HepG2 (cell line): ENCODE results near the gene SPAG9. TPM values are rescaled to one million over a fixed set of nuclear protein-coding genes. Genes with fewer than 3 reads are reported as not detected.

Source experiments
- SMAD3 ChIP-seq: sonication (generic); formaldehyde crosslinking; IDR thresholded peaks from 2 replicates; pipeline ENCODE4 v1.4.0; 2020; ENCODE audit warnings: missing genetic modification reagents
- ZNF292 ChIP-seq: sonication (generic); formaldehyde crosslinking; IDR thresholded peaks from 2 replicates; pipeline ENCODE4 v1.8.1; 2022; ENCODE audit warnings: mild to moderate bottlenecking, low read depth, missing genetic modification reagents, borderline replicate concordance
- polyA plus RNA-seq, 8 experiments: library from polyadenylated mRNA; depleted of rRNA in 3 of 8; stranded (reverse) in 7 of 8; unstranded in 1 of 8; fragments of >200 nt; fragmentation: Illumina TruSeq in 4 of 8; extraction: Trizol in 4 of 8; gene quantifications; 2 replicates each; pipeline versions ENCODE4 v1.2.1 to v1.2.3, GENCODE V29; 2011 to 2016; ENCODE audit warnings: low read depth in 4 of 8, missing spikeins in 1 of 8, mixed read lengths in 1 of 8; ENCODE audit not compliant: insufficient read depth in 1 of 8
- total RNA-seq, 5 experiments: library from RNA; depleted of rRNA; stranded (reverse); fragments of >200 nt; fragmentation: Illumina TruSeq; extraction: Trizol; gene quantifications; 2 replicates each; pipeline ENCODE4 v1.2.3, GENCODE V29; 2016; ENCODE audit warnings: low read depth in 1 of 5
- TF ChIP-seq, protein P1 (sequence below): sonication (generic); formaldehyde crosslinking; IDR thresholded peaks from 2 replicates; pipeline ENCODE4 v1.4.0; 2020; ENCODE audit warnings: mild to moderate bottlenecking, missing genetic modification reagents, borderline replicate concordance
- TF ChIP-seq, protein P2 (sequence below): sonication (generic); formaldehyde crosslinking; IDR thresholded peaks from 2 replicates; pipeline ENCODE4 v1.4.0; 2020; ENCODE audit warnings: missing genetic modification reagents, borderline replicate concordance
- TF ChIP-seq, protein P3 (sequence below): sonication (generic); formaldehyde crosslinking; IDR thresholded peaks from 2 replicates; pipeline ENCODE4 v1.4.0; 2020; ENCODE audit warnings: mild to moderate bottlenecking, missing genetic modification reagents
- TF ChIP-seq, protein P4 (sequence below): sonication (generic); formaldehyde crosslinking; IDR thresholded peaks from 2 replicates; pipeline ENCODE4 v1.8.1; 2023; ENCODE audit warnings: mild to moderate bottlenecking, missing genetic modification reagents

The SPAG9 gene
- total and polyA plus RNA-seq, 2 of the 13 experiments (the other 11 are each of a cell fraction or from before 2014, with no cell fraction given), result 43.2 to 78.6 TPM

DNA sequence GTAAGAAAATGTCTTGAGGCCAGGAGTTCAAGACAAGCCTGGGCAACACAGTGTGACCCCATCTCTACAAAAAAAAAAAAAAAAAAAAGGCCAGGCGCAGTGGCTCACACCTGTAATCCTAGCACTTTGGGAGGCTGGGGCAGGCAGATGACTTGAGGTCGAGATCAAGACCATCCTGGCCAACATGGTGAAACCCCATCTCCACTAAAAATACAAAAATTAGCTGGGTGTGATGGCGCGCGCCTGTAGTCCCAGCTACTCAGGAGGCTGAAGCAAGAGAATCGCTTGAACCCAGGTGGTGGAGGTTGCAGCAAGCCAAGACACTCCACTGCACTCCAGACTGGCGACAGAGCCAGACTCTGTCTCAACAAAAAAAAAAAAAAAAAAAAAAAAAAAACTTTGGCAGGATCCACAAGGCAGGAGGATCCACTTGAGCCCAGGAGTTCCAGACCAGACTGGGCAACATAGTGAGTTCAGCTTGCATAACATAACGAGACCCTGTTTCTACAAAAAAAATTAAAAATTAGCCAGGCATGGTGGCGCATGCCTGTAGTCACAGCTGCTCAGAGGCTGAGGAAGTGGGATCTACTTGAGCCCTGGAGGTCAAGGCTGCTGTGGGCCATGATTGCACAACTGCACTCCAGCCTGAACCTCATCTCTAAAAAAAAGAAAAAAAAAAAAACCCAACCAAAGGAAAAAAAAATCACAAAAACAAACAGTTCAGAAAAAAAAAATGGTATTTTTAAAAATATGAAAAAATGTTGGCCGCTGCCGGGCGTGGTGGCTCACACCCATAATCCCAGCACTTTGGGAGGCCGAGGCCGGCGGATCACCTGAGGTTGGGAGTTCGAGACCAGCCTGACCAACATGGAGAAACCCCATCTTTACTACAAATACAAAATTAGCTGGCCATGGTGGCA, 8.1 kb downstream of the SPAG9 start (continued):
- peak; percentile 79; the same call in 1 of the 2 replicates for TF ChIP-seq SMAD3
- peak; percentile 65; the same call in 1 of the 2 replicates for TF ChIP-seq ZNF292 (CRISPR knock-in tag)
- TF ChIP-seq, protein P1, sequence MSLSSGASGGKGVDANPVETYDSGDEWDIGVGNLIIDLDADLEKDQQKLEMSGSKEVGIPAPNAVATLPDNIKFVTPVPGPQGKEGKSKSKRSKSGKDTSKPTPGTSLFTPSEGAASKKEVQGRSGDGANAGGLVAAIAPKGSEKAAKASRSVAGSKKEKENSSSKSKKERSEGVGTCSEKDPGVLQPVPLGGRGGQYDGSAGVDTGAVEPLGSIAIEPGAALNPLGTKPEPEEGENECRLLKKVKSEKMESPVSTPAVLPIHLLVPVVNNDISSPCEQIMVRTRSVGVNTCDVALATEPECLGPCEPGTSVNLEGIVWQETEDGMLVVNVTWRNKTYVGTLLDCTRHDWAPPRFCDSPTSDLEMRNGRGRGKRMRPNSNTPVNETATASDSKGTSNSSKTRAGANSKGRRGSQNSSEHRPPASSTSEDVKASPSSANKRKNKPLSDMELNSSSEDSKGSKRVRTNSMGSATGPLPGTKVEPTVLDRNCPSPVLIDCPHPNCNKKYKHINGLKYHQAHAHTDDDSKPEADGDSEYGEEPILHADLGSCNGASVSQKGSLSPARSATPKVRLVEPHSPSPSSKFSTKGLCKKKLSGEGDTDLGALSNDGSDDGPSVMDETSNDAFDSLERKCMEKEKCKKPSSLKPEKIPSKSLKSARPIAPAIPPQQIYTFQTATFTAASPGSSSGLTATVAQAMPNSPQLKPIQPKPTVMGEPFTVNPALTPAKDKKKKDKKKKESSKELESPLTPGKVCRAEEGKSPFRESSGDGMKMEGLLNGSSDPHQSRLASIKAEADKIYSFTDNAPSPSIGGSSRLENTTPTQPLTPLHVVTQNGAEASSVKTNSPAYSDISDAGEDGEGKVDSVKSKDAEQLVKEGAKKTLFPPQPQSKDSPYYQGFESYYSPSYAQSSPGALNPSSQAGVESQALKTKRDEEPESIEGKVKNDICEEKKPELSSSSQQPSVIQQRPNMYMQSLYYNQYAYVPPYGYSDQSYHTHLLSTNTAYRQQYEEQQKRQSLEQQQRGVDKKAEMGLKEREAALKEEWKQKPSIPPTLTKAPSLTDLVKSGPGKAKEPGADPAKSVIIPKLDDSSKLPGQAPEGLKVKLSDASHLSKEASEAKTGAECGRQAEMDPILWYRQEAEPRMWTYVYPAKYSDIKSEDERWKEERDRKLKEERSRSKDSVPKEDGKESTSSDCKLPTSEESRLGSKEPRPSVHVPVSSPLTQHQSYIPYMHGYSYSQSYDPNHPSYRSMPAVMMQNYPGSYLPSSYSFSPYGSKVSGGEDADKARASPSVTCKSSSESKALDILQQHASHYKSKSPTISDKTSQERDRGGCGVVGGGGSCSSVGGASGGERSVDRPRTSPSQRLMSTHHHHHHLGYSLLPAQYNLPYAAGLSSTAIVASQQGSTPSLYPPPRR (CRISPR knock-in tag), result peak; percentile 78; the same call in 1 of the 2 replicates
- TF ChIP-seq, protein P2, sequence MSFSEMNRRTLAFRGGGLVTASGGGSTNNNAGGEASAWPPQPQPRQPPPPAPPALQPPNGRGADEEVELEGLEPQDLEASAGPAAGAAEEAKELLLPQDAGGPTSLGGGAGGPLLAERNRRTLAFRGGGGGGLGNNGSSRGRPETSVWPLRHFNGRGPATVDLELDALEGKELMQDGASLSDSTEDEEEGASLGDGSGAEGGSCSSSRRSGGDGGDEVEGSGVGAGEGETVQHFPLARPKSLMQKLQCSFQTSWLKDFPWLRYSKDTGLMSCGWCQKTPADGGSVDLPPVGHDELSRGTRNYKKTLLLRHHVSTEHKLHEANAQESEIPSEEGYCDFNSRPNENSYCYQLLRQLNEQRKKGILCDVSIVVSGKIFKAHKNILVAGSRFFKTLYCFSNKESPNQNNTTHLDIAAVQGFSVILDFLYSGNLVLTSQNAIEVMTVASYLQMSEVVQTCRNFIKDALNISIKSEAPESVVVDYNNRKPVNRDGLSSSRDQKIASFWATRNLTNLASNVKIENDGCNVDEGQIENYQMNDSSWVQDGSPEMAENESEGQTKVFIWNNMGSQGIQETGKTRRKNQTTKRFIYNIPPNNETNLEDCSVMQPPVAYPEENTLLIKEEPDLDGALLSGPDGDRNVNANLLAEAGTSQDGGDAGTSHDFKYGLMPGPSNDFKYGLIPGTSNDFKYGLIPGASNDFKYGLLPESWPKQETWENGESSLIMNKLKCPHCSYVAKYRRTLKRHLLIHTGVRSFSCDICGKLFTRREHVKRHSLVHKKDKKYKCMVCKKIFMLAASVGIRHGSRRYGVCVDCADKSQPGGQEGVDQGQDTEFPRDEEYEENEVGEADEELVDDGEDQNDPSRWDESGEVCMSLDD (CRISPR knock-in tag), result peak; percentile 60; the same call in 1 of the 2 replicates
- TF ChIP-seq, protein P3, sequence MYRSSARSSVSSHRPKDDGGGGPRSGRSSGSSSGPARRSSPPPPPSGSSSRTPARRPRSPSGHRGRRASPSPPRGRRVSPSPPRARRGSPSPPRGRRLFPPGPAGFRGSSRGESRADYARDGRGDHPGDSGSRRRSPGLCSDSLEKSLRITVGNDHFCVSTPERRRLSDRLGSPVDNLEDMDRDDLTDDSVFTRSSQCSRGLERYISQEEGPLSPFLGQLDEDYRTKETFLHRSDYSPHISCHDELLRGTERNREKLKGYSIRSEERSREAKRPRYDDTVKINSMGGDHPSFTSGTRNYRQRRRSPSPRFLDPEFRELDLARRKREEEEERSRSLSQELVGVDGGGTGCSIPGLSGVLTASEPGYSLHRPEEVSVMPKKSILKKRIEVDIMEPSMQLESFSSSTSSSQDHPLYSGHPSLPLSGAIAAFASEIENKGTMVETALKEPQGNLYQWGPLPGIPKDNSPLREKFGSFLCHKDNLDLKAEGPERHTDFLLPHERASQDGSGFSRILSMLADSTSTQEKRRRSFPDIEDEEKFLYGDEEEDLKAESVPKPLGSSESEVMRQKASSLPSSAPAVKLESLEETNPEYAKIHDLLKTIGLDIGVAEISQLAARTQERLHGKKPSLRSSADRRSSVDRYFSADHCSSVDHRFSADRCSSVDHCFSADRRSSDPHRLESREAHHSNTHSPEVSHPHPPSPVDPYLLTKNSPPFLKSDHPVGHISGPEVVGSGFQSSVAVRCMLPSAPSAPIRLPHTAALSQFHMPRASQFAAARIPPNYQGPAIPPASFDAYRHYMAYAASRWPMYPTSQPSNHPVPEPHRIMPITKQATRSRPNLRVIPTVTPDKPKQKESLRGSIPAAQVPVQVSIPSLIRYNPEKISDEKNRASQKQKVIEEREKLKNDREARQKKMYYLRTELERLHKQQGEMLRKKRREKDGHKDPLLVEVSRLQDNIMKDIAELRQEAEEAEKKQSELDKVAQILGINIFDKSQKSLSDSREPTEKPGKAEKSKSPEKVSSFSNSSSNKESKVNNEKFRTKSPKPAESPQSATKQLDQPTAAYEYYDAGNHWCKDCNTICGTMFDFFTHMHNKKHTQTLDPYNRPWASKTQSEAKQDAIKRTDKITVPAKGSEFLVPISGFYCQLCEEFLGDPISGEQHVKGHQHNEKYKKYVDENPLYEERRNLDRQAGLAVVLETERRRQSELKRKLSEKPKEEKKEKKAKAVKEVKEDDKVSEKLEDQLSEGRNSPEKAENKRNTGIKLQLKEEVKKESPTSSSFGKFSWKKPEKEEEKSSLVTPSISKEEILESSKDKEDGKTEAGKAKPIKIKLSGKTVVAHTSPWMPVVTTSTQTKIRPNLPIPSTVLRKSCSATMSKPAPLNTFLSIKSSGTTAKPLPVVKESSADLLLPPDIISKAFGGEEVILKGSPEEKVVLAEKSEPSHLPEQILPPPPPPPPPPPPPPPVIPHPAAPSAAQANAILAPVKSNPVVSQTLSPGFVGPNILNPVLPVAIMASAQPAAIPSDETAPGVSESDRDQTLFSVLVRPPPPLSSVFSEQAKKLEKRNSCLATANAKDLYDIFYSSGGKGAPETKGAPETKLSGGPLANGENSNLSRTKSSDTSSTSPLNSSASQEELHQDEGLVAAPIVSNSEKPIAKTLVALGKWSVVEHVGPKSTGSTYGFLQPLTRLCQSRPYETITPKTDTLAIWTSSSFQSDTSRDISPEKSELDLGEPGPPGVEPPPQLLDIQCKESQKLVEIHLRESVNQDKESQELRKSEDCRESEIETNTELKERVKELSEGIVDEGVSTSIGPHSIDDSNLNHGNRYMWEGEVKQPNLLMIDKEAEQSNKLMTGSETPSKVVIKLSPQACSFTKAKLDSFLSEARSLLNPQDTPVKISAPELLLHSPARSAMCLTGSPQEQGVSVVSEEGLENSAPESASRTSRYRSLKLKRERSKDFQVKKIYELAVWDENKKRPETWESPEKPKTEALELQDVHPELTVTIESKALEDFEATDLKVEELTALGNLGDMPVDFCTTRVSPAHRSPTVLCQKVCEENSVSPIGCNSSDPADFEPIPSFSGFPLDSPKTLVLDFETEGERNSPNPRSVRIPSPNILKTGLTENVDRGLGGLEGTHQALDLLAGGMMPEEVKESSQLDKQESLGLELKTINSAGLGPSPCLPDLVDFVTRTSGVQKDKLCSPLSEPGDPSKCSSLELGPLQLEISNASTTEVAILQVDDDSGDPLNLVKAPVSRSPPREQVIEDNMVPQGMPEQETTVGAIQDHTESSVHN (CRISPR knock-in tag), result 0 out of 2 replicates have a peak, but pooled peaks have one; percentile 42
- TF ChIP-seq, protein P4, sequence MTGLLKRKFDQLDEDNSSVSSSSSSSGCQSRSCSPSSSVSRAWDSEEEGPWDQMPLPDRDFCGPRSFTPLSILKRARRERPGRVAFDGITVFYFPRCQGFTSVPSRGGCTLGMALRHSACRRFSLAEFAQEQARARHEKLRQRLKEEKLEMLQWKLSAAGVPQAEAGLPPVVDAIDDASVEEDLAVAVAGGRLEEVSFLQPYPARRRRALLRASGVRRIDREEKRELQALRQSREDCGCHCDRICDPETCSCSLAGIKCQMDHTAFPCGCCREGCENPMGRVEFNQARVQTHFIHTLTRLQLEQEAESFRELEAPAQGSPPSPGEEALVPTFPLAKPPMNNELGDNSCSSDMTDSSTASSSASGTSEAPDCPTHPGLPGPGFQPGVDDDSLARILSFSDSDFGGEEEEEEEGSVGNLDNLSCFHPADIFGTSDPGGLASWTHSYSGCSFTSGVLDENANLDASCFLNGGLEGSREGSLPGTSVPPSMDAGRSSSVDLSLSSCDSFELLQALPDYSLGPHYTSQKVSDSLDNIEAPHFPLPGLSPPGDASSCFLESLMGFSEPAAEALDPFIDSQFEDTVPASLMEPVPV, result peak; percentile 44; the same call in 1 of the 2 replicates
